NT2/D1 (cell line): Measurements from ENCODE around the gene PPIF.

Experiments used
- DNase-seq: peaks from one replicate; pipeline ENCODE4 v3.0.0-alpha.2; 2011; ENCODE audit warnings: low read depth, low spot score
- H3K27me3 ChIP-seq: 2 replicates; pipeline ENCODE4 v1.6.0; 2011; ENCODE audit warnings: mild to moderate bottlenecking; ENCODE audit not compliant: insufficient read length, insufficient read depth
- H3K36me3 ChIP-seq: 2 replicates; pipeline ENCODE4 v1.6.1; 2011; ENCODE audit warnings: mild to moderate bottlenecking, low read length, mixed read lengths; ENCODE audit not compliant: insufficient read depth, insufficient read length
- H3K4me1 ChIP-seq: 2 replicates; pipeline ENCODE4 v1.5.1; 2011; ENCODE audit not compliant: insufficient read depth, insufficient read length
- H3K4me3 ChIP-seq: 2 replicates; pipeline ENCODE4 v1.5.1; 2011; ENCODE audit warnings: low read depth; ENCODE audit not compliant: insufficient read length
- H3K9ac ChIP-seq: 2 replicates; pipeline ENCODE4 v1.6.0; 2011; ENCODE audit warnings: low read depth; ENCODE audit not compliant: insufficient read length
- H3K9me3 ChIP-seq: 2 replicates; pipeline ENCODE4 v1.5.1; 2011; ENCODE audit warnings: mild to moderate bottlenecking, low read length; ENCODE audit not compliant: insufficient read depth
- SUZ12 ChIP-seq: IDR thresholded peaks from 2 replicates; pipeline ENCODE4 v1.6.1; 2011; ENCODE audit not compliant: insufficient read length, insufficient read depth; ENCODE audit errors: extremely low read depth
- YY1 ChIP-seq: IDR thresholded peaks from 2 replicates; pipeline ENCODE4 v1.6.1; 2011; ENCODE audit not compliant: insufficient read length, insufficient read depth
- ZNF274 ChIP-seq: IDR thresholded peaks from 2 replicates; pipeline ENCODE4 v1.6.1; 2011; ENCODE audit warnings: mild to moderate bottlenecking, low read depth, low read length

Gene PPIF

GRCh38 chr10:79402951-79403350 is 55.7 kb downstream of the PPIF start:
- H3K9ac ChIP-seq: peak overlapping the region; percentile 16
- peaks cover 5% of the 10 kb centered on the region for H3K36me3 ChIP-seq
- DNase-seq: no peak
- H3K4me1 ChIP-seq: peaks cover 25% of the 10 kb centered on the region
- TF ChIP-seq ZNF274 (no peak), SUZ12 (no peak), YY1 (no peak)
- H3K27me3 ChIP-seq: no peaks in the 10 kb centered on the region
- H3K4me3 ChIP-seq: no peak overlapping the region
- no peaks in the 10 kb centered on the region for H3K9me3 ChIP-seq

- DNase-seq: no peak
- TF ChIP-seq ZNF274 (no peak), SUZ12 (no peak), YY1 (no peak)
- H3K36me3 ChIP-seq: no peaks in the 10 kb centered on the region
- peak overlapping the region; percentile 56 for H3K9ac ChIP-seq
- H3K27me3 ChIP-seq: no peaks in the 10 kb centered on the region
- H3K4me1 ChIP-seq: peaks cover 25% of the 10 kb centered on the region
- no peak overlapping the region for H3K4me3 ChIP-seq
- H3K9me3 ChIP-seq: no peaks in the 10 kb centered on the region
Measured at GRCh38 chr10:79403441-79404230, 56.4 kb downstream of the PPIF start.

- Histone ChIP-seq H3K9ac (peak overlapping the region; percentile 56), H3K4me3 (no peak overlapping the region), H3K4me1 (peaks cover 25% of the 10 kb centered on the region)
Measured at GRCh38 chr10:79404231-79404609, 57.0 kb downstream of the PPIF start.

GRCh38 chr10:79404690-79405131 is 57.4 kb downstream of the PPIF start:
- Histone ChIP-seq H3K9me3 (no peaks in the 10 kb centered on the region), H3K4me3 (no peak overlapping the region), H3K4me1 (peaks cover 25% of the 10 kb centered on the region), H3K36me3 (no peaks in the 10 kb centered on the region), H3K27me3 (no peaks in the 10 kb centered on the region), H3K9ac (peak overlapping the region; percentile 47)
- no peak for DNase-seq
- TF ChIP-seq ZNF274 (no peak), YY1 (no peak), SUZ12 (no peak)

More at GRCh38 chr10:79404231-79404609, 57.0 kb downstream of the PPIF start:
- no peaks in the 10 kb centered on the region for H3K27me3 ChIP-seq
- no peaks in the 10 kb centered on the region for H3K36me3 ChIP-seq
- TF ChIP-seq ZNF274 (no peak), YY1 (no peak), SUZ12 (no peak)
- H3K9me3 ChIP-seq: no peaks in the 10 kb centered on the region
- DNase-seq: no peak
